GM18907 (cell line): ENCODE data around the gene CDK5R1.
"Not testable (repeated sequence)": the region's sequence is repeated elsewhere in the genome, so short reads cannot be mapped to it uniquely, and the experiment has no call there.

Experiments used
- ATAC-seq: cut with Tn5 transposase; IDR thresholded peaks from one replicate; pipeline ENCODE4 v1.9.1; 2021; ENCODE audit warnings: mild to moderate bottlenecking, moderate library complexity; ENCODE audit not compliant: unreplicated experiment

CDK5R1 gene

GRCh38 chr17:32486701-32487472 is at the start of gene CDK5R1:
Gene CDK5R1 (plus strand): TSS chr17:32486993. CDS start chr17:32487621, 628 bp downstream.
- ATAC-seq, result peak; percentile 50

DNA sequence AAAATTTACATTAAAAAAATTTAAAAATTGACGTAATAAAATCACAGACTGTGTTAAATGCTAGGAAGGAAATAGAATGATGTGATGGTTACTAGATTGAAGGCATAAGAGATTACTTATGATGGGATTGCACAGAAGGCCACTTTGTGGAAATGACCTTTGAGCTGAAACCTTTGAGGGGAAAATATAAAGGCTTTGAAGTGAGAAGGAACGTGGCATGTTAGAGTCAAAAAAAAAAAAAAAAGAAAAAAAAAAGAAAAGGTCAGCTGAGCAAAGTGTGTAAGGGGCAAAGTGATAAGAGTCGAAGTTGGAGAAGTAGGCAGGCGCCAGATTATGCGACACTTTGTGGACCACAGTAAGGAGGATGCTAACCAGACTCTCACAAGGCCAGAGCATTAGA is 46.1 kb upstream of the CDK5R1 start:
- ATAC-seq, result no peak

DNA sequence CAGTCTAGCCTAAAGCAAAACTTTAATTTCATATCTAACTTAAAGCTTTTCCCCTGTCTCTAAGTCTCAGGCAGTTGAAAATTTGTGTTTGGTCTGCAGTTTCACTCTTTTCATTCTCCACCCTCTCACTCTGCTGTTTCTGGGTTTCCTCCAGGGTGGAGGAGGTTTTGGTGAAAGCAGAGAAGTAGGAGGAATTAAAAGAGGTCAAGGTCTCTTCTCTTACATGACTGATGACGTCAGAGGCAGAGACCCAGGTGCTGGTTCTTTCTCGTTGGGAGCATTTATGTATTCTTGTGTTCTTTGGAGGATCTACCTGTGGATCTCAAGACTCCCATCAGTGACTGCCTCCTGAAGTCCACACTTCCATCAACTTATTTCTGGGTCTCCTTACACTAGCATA is 44.9 kb upstream of the CDK5R1 start:
- ATAC-seq, result no peak

- ATAC-seq, result peak; percentile 1
These were observed 42.9 kb upstream of the CDK5R1 start for GRCh38 chr17:32443827-32444300.

- peak; percentile 92 for ATAC-seq
These were observed 42.3 kb upstream of the CDK5R1 start, which contains the start of gene PSMD11 for GRCh38 chr17:32444301-32445073. Gene PSMD11 (plus strand): TSS chr17:32444510. CDS start chr17:32444524, 14 bp downstream.

DNA sequence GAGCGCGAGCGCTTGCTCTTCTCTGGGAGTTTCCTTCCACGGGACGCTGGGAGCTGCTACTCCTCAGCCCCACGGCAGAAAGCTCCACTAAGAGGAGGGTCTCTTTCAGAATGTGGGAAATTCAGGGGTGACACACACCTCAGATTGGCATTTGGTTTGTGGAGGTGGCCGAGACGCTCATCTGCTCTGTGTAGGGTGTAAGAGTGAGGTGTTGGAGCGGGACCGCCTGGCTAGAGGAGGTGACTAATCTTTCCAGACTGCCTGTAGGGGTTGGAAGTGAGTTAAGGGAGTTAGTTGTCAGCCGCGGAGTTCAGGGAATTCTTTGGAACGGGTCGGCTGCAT is 41.7 kb upstream of the CDK5R1 start:
- peak; percentile 26 for ATAC-seq

- no peak for ATAC-seq
These were observed 41.3 kb upstream of the CDK5R1 start for GRCh38 chr17:32445497-32445896.

GRCh38 chr17:32445971-32446370 is 40.8 kb upstream of the CDK5R1 start:
- no peak for ATAC-seq

DNA sequence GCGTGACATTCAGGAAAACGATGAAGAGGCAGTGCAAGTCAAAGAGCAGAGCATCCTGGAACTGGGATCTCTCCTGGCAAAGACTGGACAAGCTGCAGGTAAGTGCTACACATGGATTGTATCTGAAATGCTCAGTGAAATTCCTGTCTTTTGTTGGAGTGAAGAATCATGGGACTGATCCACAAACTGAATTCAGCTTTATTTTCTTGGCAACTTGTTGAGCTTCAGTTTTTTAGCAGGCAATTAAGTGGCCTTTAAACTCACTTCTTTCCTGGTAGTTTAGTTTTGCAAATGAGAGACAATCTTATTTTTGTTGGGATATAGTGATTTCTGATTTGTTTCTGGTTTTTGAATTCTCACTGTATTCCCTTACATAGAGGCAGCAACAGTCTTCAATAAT is 39.8 kb upstream of the CDK5R1 start:
- ATAC-seq, result no peak

DNA sequence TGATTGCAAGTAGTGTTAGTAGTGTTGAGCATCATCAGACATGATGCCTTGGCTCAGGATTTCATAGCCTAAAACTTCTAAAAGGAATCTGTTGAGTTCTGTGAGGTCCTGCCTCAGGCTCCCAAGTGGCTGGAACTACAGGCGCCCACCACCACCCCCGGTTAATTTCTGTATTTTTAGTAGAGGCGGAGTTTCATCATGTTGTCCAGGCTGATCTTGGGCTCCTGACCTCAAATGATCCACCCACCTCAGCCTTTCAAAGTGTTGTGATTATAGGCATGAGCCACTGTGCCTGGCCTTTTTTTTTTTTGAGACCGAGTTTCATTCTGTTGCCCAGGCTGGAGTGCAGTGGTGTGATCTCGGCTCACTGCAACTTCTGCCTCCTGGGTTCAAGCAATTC is 36.8 kb upstream of the CDK5R1 start:
- no peak for ATAC-seq

GRCh38 chr17:32450379-32450778 is 36.4 kb upstream of the CDK5R1 start:
- ATAC-seq, result not testable (repeated sequence)

DNA sequence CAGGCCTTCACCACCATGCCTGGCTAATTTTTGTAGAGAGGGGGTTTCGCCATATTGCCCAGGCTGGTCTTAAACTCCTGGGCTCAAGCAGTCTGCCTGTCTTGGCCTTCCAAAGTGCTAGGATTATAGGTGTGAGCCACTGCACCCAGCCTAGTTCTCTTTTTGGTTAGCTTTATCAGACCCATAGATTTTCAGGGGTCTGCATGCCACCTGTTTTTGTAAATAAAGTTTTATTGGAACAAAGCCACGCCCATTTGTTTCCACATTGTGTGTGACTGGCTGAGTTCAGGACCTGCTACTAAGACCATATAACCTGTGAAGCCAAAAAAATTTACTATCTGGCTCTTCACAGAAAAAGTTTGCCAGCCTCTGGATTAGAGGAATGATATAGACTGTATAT is 34.9 kb upstream of the CDK5R1 start:
- no peak for ATAC-seq

GRCh38 chr17:32452281-32452680 is 34.5 kb upstream of the CDK5R1 start:
- no peak for ATAC-seq

- ATAC-seq, result no peak
These were observed 33.4 kb upstream of the CDK5R1 start for GRCh38 chr17:32453370-32453769.

GRCh38 chr17:32458371-32458770 is 28.4 kb upstream of the CDK5R1 start:
- no peak for ATAC-seq

DNA sequence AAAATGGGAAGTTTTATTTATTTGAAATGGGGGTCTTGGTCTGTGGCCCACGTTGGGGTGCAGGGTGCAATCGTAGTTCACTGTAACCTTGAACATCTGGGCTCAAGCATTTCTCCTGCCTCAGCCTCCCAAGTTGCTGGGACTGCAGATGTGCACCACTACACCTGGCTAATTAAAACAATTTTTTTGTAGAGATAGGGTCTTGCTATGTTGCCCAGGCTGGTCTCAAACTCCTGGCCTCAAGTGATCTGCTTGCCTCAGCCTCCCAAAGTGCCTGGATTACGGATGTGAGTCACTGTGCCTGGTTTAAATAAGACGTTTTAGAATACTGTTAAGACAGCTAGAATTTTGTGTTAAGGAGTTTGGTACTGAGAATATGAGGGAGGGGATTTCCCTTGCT is 26.7 kb upstream of the CDK5R1 start:
- ATAC-seq, result no peak

DNA sequence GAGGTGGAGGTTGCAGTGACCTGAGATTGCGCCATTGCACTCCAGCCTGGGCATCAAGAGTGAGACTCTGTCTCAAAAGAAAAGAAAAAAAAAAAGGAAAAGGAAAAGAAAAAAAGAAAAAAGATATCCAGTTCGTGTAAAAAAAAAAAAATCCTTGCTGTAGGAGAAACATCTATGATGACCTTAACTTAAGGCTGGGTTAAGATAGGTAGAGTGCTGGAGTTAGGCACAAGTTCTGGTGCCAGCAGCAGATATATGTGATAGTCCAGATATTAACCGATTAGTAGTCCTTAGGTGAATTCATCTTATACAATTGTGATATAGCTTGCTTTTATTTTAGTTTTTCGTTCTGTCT is 25.3 kb upstream of the CDK5R1 start:
- ATAC-seq, result no peak

- no peak for ATAC-seq
These were observed 24.8 kb upstream of the CDK5R1 start for GRCh38 chr17:32461853-32462617.

DNA sequence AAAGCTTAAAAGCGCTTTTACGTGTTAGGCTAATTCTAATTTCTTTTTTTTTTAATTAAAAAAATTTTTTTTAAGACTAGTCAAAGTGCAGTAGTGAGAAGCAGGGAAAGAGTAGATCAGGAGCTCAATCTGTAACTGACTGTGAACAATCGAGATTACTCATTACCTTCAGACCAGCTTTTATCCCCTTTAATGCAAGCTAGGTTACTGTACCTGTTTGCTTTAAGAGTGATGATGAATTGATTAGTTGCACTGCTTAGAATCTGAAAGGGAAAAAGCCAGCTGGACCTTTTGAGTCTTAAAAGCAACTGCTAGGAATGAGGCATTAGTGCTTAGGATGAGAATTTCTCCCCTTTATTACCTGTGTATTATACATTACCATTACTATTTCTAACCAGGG is 23.5 kb upstream of the CDK5R1 start:
- ATAC-seq, result no peak

GRCh38 chr17:32464374-32464773 is 22.4 kb upstream of the CDK5R1 start:
- no peak for ATAC-seq

DNA sequence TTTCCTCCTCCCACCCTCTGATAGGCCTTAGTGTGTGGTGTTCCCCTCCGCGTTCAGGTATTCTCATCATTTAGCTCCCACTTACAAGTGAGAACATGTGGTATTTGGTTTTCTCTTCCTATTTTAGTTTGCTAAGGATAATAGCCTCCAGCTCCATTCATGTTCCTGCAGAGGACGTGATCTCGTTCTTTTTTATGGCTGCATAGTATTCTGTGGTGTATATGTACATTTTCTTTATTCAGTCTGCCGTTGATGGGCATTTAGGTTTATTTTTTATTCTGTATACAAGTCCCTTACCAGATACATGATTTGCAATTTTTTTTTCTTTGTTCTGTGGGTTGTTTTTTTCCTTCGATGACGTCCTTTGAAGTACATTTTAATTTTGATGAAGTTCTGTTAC is 18.8 kb upstream of the CDK5R1 start:
- no peak for ATAC-seq
